SU-DHL-6 (cell line): ENCODE data around the gene CASP8.
A peak's percentile ranks its signal among the peaks of the same experiment; 100 is the strongest.

Experiments used
- H2AFZ ChIP-seq: fragments of 200-600 bp; sonication (generic); 2 replicates; pipeline ENCODE4 v1.6.1; 2014; ENCODE audit warnings: low read depth, mild to moderate bottlenecking, moderate library complexity, mixed read lengths, antibody characterized with exemption, low read length; ENCODE audit not compliant: severe bottlenecking
- H3F3A ChIP-seq: fragments of 200-600 bp; shearing (Covaris generic); 2 replicates; pipeline ENCODE4 v1.6.0; 2016; ENCODE audit warnings: antibody characterized with exemption, mild to moderate bottlenecking; ENCODE audit not compliant: insufficient read depth
- H3K27ac ChIP-seq: fragments of 200-600 bp; sonication (generic); 2 replicates; pipeline ENCODE4 v1.5.1; 2016; ENCODE audit warnings: low read depth, mild to moderate bottlenecking, low read length, moderate library complexity, mixed read lengths
- H3K27me3 ChIP-seq: fragments of 200-600 bp; sonication (generic), shearing (Covaris generic); 2 replicates; pipeline ENCODE4 v1.6.0; 2014; ENCODE audit warnings: mild to moderate bottlenecking, low read length
- H3K36me3 ChIP-seq: fragments of 200-600 bp; sonication (generic); 2 replicates; pipeline ENCODE4 v1.6.1; 2014; ENCODE audit warnings: mild to moderate bottlenecking, low read length, mixed read lengths
- H3K4me2 ChIP-seq: fragments of 300-600, 200-600 bp; shearing (Covaris generic), sonication (generic); 2 replicates; pipeline ENCODE4 v1.6.0; 2014; ENCODE audit warnings: low read length, low read depth, mild to moderate bottlenecking; ENCODE audit not compliant: poor library complexity, severe bottlenecking
- H3K4me3 ChIP-seq: fragments of 200-600 bp; sonication (generic); 2 replicates; pipeline ENCODE4 v1.5.1; 2014; ENCODE audit warnings: antibody characterized with exemption, low read length, mild to moderate bottlenecking, mixed read lengths; ENCODE audit not compliant: insufficient read depth, poor library complexity, severe bottlenecking
- H3K79me2 ChIP-seq: fragments of 200-600 bp; sonication (generic); 2 replicates; pipeline ENCODE4 v1.6.1; 2014; ENCODE audit warnings: mild to moderate bottlenecking, low read length, moderate library complexity; ENCODE audit not compliant: insufficient read depth
- H3K9ac ChIP-seq: fragments of 200-600 bp; sonication (generic); 2 replicates; pipeline ENCODE4 v1.7.0; 2014; ENCODE audit warnings: mild to moderate bottlenecking, low read length
- H3K9me2 ChIP-seq: fragments of 200-600 bp; sonication (generic); replicated peaks from 2 replicates; pipeline ENCODE4 v1.6.1; 2014; ENCODE audit warnings: low read length; ENCODE audit not compliant: insufficient read depth
- H3K9me3 ChIP-seq: fragments of 200-600 bp; sonication (generic); 2 replicates; pipeline ENCODE4 v1.6.1; 2014; ENCODE audit warnings: low read length, mixed read lengths; ENCODE audit not compliant: insufficient read depth
- H4K20me1 ChIP-seq: fragments of 200-600 bp; sonication (generic); 2 replicates; pipeline ENCODE4 v1.6.1; 2014; ENCODE audit warnings: low read depth, mild to moderate bottlenecking, antibody characterized with exemption, low read length, moderate library complexity, mixed read lengths
- EZH2phosphoT487 ChIP-seq: fragments of 200-600 bp; sonication (generic), shearing (Covaris generic); conservative IDR thresholded peaks from 2 replicates; pipeline ENCODE4 v1.6.1; 2018; ENCODE audit warnings: mild to moderate bottlenecking, antibody characterized with exemption, low read length, moderate library complexity, mixed read lengths
- TF ChIP-seq, protein P1 (sequence below): fragments of 200-600 bp; sonication (generic); IDR thresholded peaks from one replicate; pipeline ENCODE4 v1.5.1; 2017; ENCODE audit warnings: antibody characterized with exemption, mild to moderate bottlenecking, low read length, moderate library complexity; ENCODE audit not compliant: insufficient read depth, poor library complexity, severe bottlenecking

The CASP8 gene

DNA sequence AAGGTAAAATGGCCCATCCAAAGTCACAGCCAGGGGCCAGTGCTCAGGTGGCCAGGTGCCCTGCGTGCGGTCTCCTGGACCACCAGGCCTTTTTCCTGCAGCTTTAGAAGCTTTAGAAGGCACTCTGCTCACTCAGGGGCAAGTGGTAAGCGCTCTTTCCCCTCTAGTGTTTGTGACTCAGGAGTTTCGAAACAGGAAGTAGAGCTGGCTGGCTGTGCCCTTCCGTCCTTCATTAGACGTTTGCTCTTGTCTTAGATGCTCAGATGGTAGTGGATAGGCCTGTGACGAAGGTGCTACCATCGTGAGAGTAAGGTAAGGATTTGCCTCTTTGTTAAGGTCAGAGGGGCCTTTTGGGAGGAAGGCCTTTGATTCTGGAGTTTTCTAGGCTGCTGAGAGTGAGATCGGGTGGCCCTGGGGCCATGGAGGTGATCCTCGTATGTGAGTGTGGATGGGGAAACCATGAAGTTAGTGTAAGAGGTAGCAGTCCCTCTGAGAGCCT, at the start of gene CASP8:
Gene CASP8, plus strand, starts transcription at position 235 of the 499 bp plus-strand sequence. CDS start 5,951 bp downstream, outside the sequence.
- Histone ChIP-seq H3K4me3 (peak within 1 kb of the TSS; percentile 72), H3K79me2 (peaks cover 48% of the 10 kb centered on the region)

DNA sequence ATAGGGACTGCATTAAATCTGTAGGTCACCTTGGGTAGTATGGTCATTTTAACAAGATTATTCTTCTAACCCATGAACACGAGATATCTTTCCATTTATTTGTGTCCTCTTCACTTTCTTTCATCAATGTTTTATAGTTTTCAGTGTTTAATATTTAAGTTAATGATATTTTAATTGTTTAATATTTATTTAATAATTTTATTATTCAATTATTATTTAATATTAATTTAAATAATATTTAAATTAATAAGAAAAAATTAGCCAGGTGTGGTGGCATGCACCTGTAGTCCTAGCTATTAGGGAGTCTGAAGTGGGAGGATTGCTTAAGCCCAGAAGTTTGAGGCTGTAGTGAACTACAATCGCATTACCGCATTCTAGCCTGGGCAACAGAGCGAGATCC, 44.4 kb upstream of the CASP8 start:
- Histone ChIP-seq H3K4me2 (no peak overlapping the region), H3K9me3 (no peaks in the 10 kb centered on the region), H3K9me2 (no peaks in the 10 kb centered on the region), H3K36me3 (no peaks in the 10 kb centered on the region), H3K79me2 (no peaks in the 10 kb centered on the region), H2AFZ (no peak overlapping the region), H3K9ac (no peak overlapping the region), H3F3A (no peaks in the 10 kb centered on the region), H3K27me3 (no peaks in the 10 kb centered on the region), H3K27ac (no peak overlapping the region), H3K4me3 (no peak overlapping the region), H4K20me1 (no peaks in the 10 kb centered on the region)
- TF ChIP-seq EZH2phosphoT487, result no peak
- TF ChIP-seq, protein P1, sequence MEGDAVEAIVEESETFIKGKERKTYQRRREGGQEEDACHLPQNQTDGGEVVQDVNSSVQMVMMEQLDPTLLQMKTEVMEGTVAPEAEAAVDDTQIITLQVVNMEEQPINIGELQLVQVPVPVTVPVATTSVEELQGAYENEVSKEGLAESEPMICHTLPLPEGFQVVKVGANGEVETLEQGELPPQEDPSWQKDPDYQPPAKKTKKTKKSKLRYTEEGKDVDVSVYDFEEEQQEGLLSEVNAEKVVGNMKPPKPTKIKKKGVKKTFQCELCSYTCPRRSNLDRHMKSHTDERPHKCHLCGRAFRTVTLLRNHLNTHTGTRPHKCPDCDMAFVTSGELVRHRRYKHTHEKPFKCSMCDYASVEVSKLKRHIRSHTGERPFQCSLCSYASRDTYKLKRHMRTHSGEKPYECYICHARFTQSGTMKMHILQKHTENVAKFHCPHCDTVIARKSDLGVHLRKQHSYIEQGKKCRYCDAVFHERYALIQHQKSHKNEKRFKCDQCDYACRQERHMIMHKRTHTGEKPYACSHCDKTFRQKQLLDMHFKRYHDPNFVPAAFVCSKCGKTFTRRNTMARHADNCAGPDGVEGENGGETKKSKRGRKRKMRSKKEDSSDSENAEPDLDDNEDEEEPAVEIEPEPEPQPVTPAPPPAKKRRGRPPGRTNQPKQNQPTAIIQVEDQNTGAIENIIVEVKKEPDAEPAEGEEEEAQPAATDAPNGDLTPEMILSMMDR, result no peak

More for the DNA sequence above, at the start of gene CASP8:
- H3K4me2 ChIP-seq, result peak within 1 kb of the TSS; percentile 99
- peaks cover 35% of the 10 kb centered on the region for H3F3A ChIP-seq
- H2AFZ ChIP-seq, result peak within 1 kb of the TSS; percentile 71
- H4K20me1 ChIP-seq, result no peaks in the 10 kb centered on the region
- H3K27ac ChIP-seq, result peak within 1 kb of the TSS; percentile 88
- no peaks in the 10 kb centered on the region for H3K27me3 ChIP-seq
- H3K9ac ChIP-seq, result peak within 1 kb of the TSS; percentile 66
- TF ChIP-seq, protein P1, result no peak
- TF ChIP-seq EZH2phosphoT487, result no peak
- no peaks in the 10 kb centered on the region for H3K9me3 ChIP-seq
- H3K36me3 ChIP-seq, result no peaks in the 10 kb centered on the region
- no peaks in the 10 kb centered on the region for H3K9me2 ChIP-seq

DNA sequence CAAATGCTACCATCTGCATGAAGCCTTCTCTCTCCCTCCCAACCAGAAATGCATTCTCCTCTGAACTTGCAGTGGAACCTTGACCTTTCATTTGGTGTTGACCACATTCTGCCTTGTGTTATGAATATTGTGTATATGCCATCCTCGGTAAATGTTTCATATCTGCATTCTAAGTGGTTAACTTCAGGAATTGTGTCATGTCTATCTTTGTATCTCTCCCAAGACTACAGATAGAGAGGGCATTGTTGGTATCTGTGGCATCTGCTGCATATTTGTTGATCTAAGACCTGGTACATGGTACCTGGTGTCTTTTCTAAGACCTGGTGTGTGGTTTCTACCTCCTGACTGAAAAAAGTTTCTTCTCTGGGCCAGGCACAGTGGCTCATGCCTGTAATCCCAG, 43.4 kb upstream of the CASP8 start:
- Histone ChIP-seq H3F3A (no peaks in the 10 kb centered on the region), H3K4me2 (no peak overlapping the region), H3K4me3 (no peak overlapping the region), H4K20me1 (no peaks in the 10 kb centered on the region), H3K9ac (no peak overlapping the region), H3K36me3 (no peaks in the 10 kb centered on the region), H3K9me3 (no peaks in the 10 kb centered on the region), H3K9me2 (no peaks in the 10 kb centered on the region), H3K27me3 (no peaks in the 10 kb centered on the region), H3K27ac (no peak overlapping the region), H3K79me2 (no peaks in the 10 kb centered on the region), H2AFZ (no peak overlapping the region)
- TF ChIP-seq, protein P1, result no peak
- TF ChIP-seq EZH2phosphoT487, result no peak
